NB4 (cell line): ENCODE data around the gene HKDC1.

Experiments
- CTCF ChIP-seq: IDR thresholded peaks from one replicate; pipeline ENCODE4 v1.5.1; 2012; ENCODE audit warnings: low read depth, low read length
- POLR2A ChIP-seq: IDR thresholded peaks from 2 replicates; pipeline ENCODE4 v1.6.1; 2011; ENCODE audit warnings: mild to moderate bottlenecking; ENCODE audit not compliant: insufficient read length; ENCODE audit errors: extremely low read depth

GRCh38 chr10:69217119-69217754 lies 2.9 kb upstream of the HKDC1 start:
- TF ChIP-seq CTCF (no peak), POLR2A (no peak)
